A549 (cell line): Measurements from ENCODE around the gene HLA-DMB.

Experiments
- CEBPB ChIP-seq, 2 experiments: fragments of >200 bp in 1 of 2; sonication (Bioruptor Twin) in 1 of 2; formaldehyde crosslinking in 1 of 2; IDR thresholded peaks; 2 replicates each; pipeline ENCODE4 v1.6.1; 2012 to 2016
- CTCF ChIP-seq: fragments of >200 bp; sonication (Bioruptor Twin); formaldehyde crosslinking; IDR thresholded peaks from 3 replicates; pipeline ENCODE4 v1.5.1; 2016
- E2F6 ChIP-seq: IDR thresholded peaks from 2 replicates; pipeline ENCODE4 v1.6.1; 2012; ENCODE audit warnings: low read depth, borderline replicate concordance
- EP300 ChIP-seq, 2 experiments: fragments of >200 bp; sonication (Bioruptor Twin); formaldehyde crosslinking; IDR thresholded peaks; 2 replicates in 1 of 2; 3 replicates in 1 of 2; pipeline ENCODE4 v1.6.1; 2016 to 2017
- HDAC2 ChIP-seq: fragments of 200-600 bp; sonication (generic); IDR thresholded peaks from 2 replicates; pipeline ENCODE4 v1.6.1; 2016
- JUNB ChIP-seq: fragments of >200 bp; sonication (Bioruptor Twin); formaldehyde crosslinking; IDR thresholded peaks from 2 replicates; pipeline ENCODE4 v1.6.1; 2016
- MAX ChIP-seq: IDR thresholded peaks from 2 replicates; pipeline ENCODE4 v1.6.1; 2012
- MYC ChIP-seq: IDR thresholded peaks from 2 replicates; pipeline ENCODE4 v1.6.1; 2012; ENCODE audit warnings: mild to moderate bottlenecking, inconsistent platforms, low read length, improper control_type of control experiment, borderline replicate concordance
- NR3C1 ChIP-seq: fragments of >200 bp; sonication (Bioruptor Twin); formaldehyde crosslinking; IDR thresholded peaks from 3 replicates; pipeline ENCODE4 v1.6.1; 2017
- POLR2A ChIP-seq: IDR thresholded peaks from 2 replicates; pipeline ENCODE4 v1.6.1; 2012; ENCODE audit warnings: mild to moderate bottlenecking, low read length
- POLR2AphosphoS2 ChIP-seq: conservative IDR thresholded peaks from 2 replicates; pipeline ENCODE4 v1.6.1; 2012; ENCODE audit warnings: low read length, improper control_type of control experiment, inconsistent platforms
- RAD21 ChIP-seq, 2 experiments: fragments of >200 bp in 1 of 2; sonication (Bioruptor Twin) in 1 of 2; formaldehyde crosslinking in 1 of 2; IDR thresholded peaks in 1 of 2; conservative IDR thresholded peaks in 1 of 2; 2 replicates in 1 of 2; 3 replicates in 1 of 2; pipeline ENCODE4 v1.6.1; 2012 to 2018; ENCODE audit warnings: inconsistent platforms in 1 of 2
- RCOR1 ChIP-seq: fragments of 150-350 bp; IDR thresholded peaks from 2 replicates; pipeline ENCODE4 v1.6.1; 2014; ENCODE audit warnings: antibody characterized with exemption, low read length, low read depth

- TF ChIP-seq JUNB (no peak), POLR2AphosphoS2 (no peak), E2F6 (no peak), CTCF (no peak), RAD21 (conservative IDR thresholded peaks at IDR 0.05 in 1 of 2, IDR thresholded peaks at IDR 0.05 in 1 of 2) (no peak), RCOR1 (no peak), EP300 (IDR thresholded peaks at IDR 0.05) (no peak), NR3C1 (no peak), POLR2A (no peak), CEBPB (IDR thresholded peaks at IDR 0.05) (no peak), MAX (no peak), HDAC2 (no peak), MYC (no peak)
These were observed 39.7 kb upstream of the HLA-DMB start for GRCh38 chr6:32980488-32981038.
